Measurements from ENCODE around the gene MYO3B.

GRCh38 chr2:170669909-170670308 is 492.0 kb downstream of the MYO3B start:
- no peak for TF ChIP-seq CTCF (optimal IDR thresholded peaks at IDR 0.05 in 1 of 3, IDR thresholded peaks at IDR 0.05 in 1 of 3, conservative IDR thresholded peaks at IDR 0.05 in 1 of 3; ENCODE audit: extremely low read depth in 1 of 3, insufficient read depth in 2 of 3, low read length in 3 of 3)
- no peak for TF ChIP-seq EZH2 (IDR thresholded peaks at IDR 0.05; ENCODE audit: low read length)
